GM23338 (cell line): ENCODE data around the gene AGTR1. TPM values are rescaled to one million over a fixed set of nuclear protein-coding genes. Genes with fewer than 3 reads are reported as not detected.

Experiments
- ATAC-seq: fragments of 200-7000 bp; cut with Tn5 transposase; 3 replicates; pipeline ENCODE4 v1.9.1; 2020
- DNase-seq: peaks from one replicate; pipeline ENCODE4 v3.0.0-alpha.2; 2015; ENCODE audit warnings: low spot score
- H2AFZ ChIP-seq: fragments of 200-600 bp; sonication (generic); 2 replicates; pipeline ENCODE4 v1.8.0; 2016; ENCODE audit warnings: antibody characterized with exemption, mild to moderate bottlenecking, moderate library complexity
- H3F3A ChIP-seq: fragments of 200-600 bp; sonication (generic); replicated peaks from 2 replicates; pipeline ENCODE4 v1.8.0; 2017; ENCODE audit warnings: antibody characterized with exemption, mixed run types, low read depth
- H3K27ac ChIP-seq: fragments of 200-600 bp; sonication (generic); 2 replicates; pipeline ENCODE4 v1.6.1; 2016; ENCODE audit warnings: low read depth
- H3K27me3 ChIP-seq: fragments of 200-600 bp; sonication (generic); 2 replicates; pipeline ENCODE4 v1.8.0; 2016; ENCODE audit warnings: mild to moderate bottlenecking, mixed run types, moderate library complexity; ENCODE audit not compliant: insufficient read depth
- H3K36me3 ChIP-seq: fragments of 200-600 bp; sonication (generic); 2 replicates; pipeline ENCODE4 v1.8.0; 2016; ENCODE audit warnings: mild to moderate bottlenecking; ENCODE audit not compliant: insufficient read depth
- H3K4me1 ChIP-seq: fragments of 200-600 bp; sonication (generic); 2 replicates; pipeline ENCODE4 v1.8.0; 2016; ENCODE audit warnings: mild to moderate bottlenecking, moderate library complexity; ENCODE audit not compliant: insufficient read depth
- H3K4me2 ChIP-seq: fragments of 200-600 bp; sonication (generic); 2 replicates; pipeline ENCODE4 v1.7.1; 2017; ENCODE audit warnings: mixed run types
- H3K4me3 ChIP-seq: fragments of 200-600 bp; sonication (generic); 2 replicates; pipeline ENCODE4 v1.6.1; 2016; ENCODE audit warnings: mixed run types
- H3K79me2 ChIP-seq: fragments of 200-600 bp; sonication (generic); replicated peaks from 2 replicates; pipeline ENCODE4 v1.8.0; 2017; ENCODE audit warnings: mild to moderate bottlenecking; ENCODE audit not compliant: insufficient read depth
- H3K9me2 ChIP-seq: fragments of 200-600 bp; sonication (generic); 2 replicates; pipeline ENCODE4 v1.8.0; 2017; ENCODE audit not compliant: insufficient read depth
- H4K20me1 ChIP-seq: fragments of 200-600 bp; sonication (generic); replicated peaks from 2 replicates; pipeline ENCODE4 v1.8.0; 2017; ENCODE audit warnings: mild to moderate bottlenecking; ENCODE audit not compliant: insufficient read depth
- H3K27ac Mint-ChIP-seq: 2 replicates; pipeline ENCODE4 v1.8.0; 2020; ENCODE audit warnings: inconsistent platforms, mild to moderate bottlenecking, moderate library complexity, mixed read lengths
- H3K27me3 Mint-ChIP-seq: 3 replicates; pipeline ENCODE4 v1.8.0; 2022; ENCODE audit warnings: low read depth, mild to moderate bottlenecking, moderate library complexity, mixed read lengths, inconsistent platforms; ENCODE audit not compliant: insufficient read depth, poor library complexity
- H3K36me3 Mint-ChIP-seq: 3 replicates; pipeline ENCODE4 v1.8.0; 2021; ENCODE audit warnings: low read depth, mild to moderate bottlenecking, inconsistent platforms, moderate library complexity, mixed read lengths
- H3K4me1 Mint-ChIP-seq: 3 replicates; pipeline ENCODE4 v1.8.0; 2020; ENCODE audit warnings: mild to moderate bottlenecking, inconsistent platforms, mixed read lengths
- H3K4me3 Mint-ChIP-seq: 3 replicates; pipeline ENCODE4 v1.8.0; 2021; ENCODE audit warnings: moderate library complexity, mild to moderate bottlenecking, inconsistent platforms, mixed read lengths
- H3K9me3 Mint-ChIP-seq: 3 replicates; pipeline ENCODE4 v1.8.0; 2020; ENCODE audit warnings: moderate library complexity, mild to moderate bottlenecking, inconsistent platforms, mixed read lengths
- CREB1 ChIP-seq: fragments of 250-450 bp; sonication (Bioruptor Pico); IDR thresholded peaks from 2 replicates; pipeline ENCODE4 v1.5.0; 2020; ENCODE audit warnings: low read depth, mild to moderate bottlenecking, moderate library complexity
- CTCF ChIP-seq, 2 experiments: fragments of 200-600 bp in 1 of 2; sonication (generic) in 1 of 2; conservative IDR thresholded peaks; 2 replicates each; pipeline versions ENCODE4 v1.5.1 to v1.6.1; 2016 to 2017; ENCODE audit warnings: antibody characterized with exemption in 2 of 2, low read depth in 2 of 2, mild to moderate bottlenecking in 2 of 2, moderate library complexity in 1 of 2
- ETS1 ChIP-seq: IDR thresholded peaks from 2 replicates; pipeline ENCODE4 v1.6.1; 2016; ENCODE audit warnings: antibody characterized with exemption
- EZH2 ChIP-seq: fragments of 200-600 bp; sonication (generic); IDR thresholded peaks from one replicate; pipeline ENCODE4 v1.8.0; 2017; ENCODE audit warnings: antibody characterized with exemption, mild to moderate bottlenecking, low read depth; ENCODE audit not compliant: unreplicated experiment
- EZH2phosphoT487 ChIP-seq: fragments of 200-600 bp; sonication (generic); IDR thresholded peaks from one replicate; pipeline ENCODE4 v1.8.1; 2018; ENCODE audit warnings: antibody characterized with exemption; ENCODE audit not compliant: unreplicated experiment
- JUNB ChIP-seq: IDR thresholded peaks from one replicate; pipeline ENCODE4 v1.6.1; 2016; ENCODE audit warnings: antibody characterized with exemption; ENCODE audit not compliant: unreplicated experiment
- NANOG ChIP-seq: IDR thresholded peaks from 2 replicates; pipeline ENCODE4 v1.6.1; 2016; ENCODE audit warnings: antibody characterized with exemption, borderline replicate concordance
- POLR2AphosphoS5 ChIP-seq: IDR thresholded peaks from 2 replicates; pipeline ENCODE4 v1.6.1; 2016; ENCODE audit warnings: antibody characterized with exemption, low read depth
- REST ChIP-seq: IDR thresholded peaks from one replicate; pipeline ENCODE4 v1.6.1; 2018; ENCODE audit warnings: antibody characterized with exemption; ENCODE audit not compliant: unreplicated experiment
- STAT1 ChIP-seq: IDR thresholded peaks from one replicate; pipeline ENCODE4 v1.6.1; 2016; ENCODE audit warnings: antibody characterized with exemption; ENCODE audit not compliant: unreplicated experiment
- ZNF114 ChIP-seq: fragments of 250-450 bp; sonication (Bioruptor Pico); IDR thresholded peaks from 2 replicates; pipeline ENCODE4 v1.5.0; 2020; ENCODE audit warnings: mild to moderate bottlenecking, moderate library complexity
- ZNF331 ChIP-seq: fragments of 250-450 bp; sonication (Bioruptor Pico); IDR thresholded peaks from 2 replicates; pipeline ENCODE4 v1.5.0; 2020; ENCODE audit warnings: low read depth, mild to moderate bottlenecking, moderate library complexity
- ZNF462 ChIP-seq: fragments of 250-450 bp; sonication (Bioruptor Pico); IDR thresholded peaks from 2 replicates; pipeline ENCODE4 v1.5.0; 2020; ENCODE audit warnings: mild to moderate bottlenecking, moderate library complexity
- polyA plus RNA-seq: library from polyadenylated mRNA; unstranded; fragments of >200 nt; fragmentation: Nextera tagmentation; extraction: Ambion mirVana; gene quantifications from 2 replicates; pipeline ENCODE4 v1.2.1, GENCODE V29; 2016
- total RNA-seq: library from RNA; depleted of rRNA; stranded (reverse); fragments of >200 nt; shearing (Covaris generic); gene quantifications from 2 replicates; pipeline ENCODE4 v1.2.3, GENCODE V29; 2014

Gene AGTR1
- total and polyA plus RNA-seq, 2 experiments from 2014 or later = 0.16 TPM; not detected in 1

GRCh38 chr3:148717885-148718561 lies 20.3 kb downstream of the AGTR1 start:
- H3K27me3 Mint-ChIP-seq = no peaks in the 10 kb centered on the region

More at GRCh38 chr3:148717885-148718561, 20.3 kb downstream of the AGTR1 start:
- Histone ChIP-seq H4K20me1 (no peaks in the 10 kb centered on the region), H3K4me2 (no peak overlapping the region), H3F3A (no peaks in the 10 kb centered on the region), H3K9me2 (no peaks in the 10 kb centered on the region), H3K27me3 (no peaks in the 10 kb centered on the region), H3K27ac (no peak overlapping the region), H2AFZ (no peak overlapping the region), H3K79me2 (no peaks in the 10 kb centered on the region), H3K4me1 (no peaks in the 10 kb centered on the region), H3K4me3 (no peak overlapping the region), H3K36me3 (no peaks in the 10 kb centered on the region)
- peaks cover 12% of the 10 kb centered on the region; the same call in 2 of the 3 replicates for H3K4me1 Mint-ChIP-seq
- DNase-seq (no peak), ATAC-seq (no peak)
- H3K36me3 Mint-ChIP-seq = no peaks in the 10 kb centered on the region
- TF ChIP-seq ZNF462 (CRISPR knock-in tag) (no peak), STAT1 (no peak), ZNF331 (CRISPR knock-in tag) (no peak), EZH2 (no peak), REST (no peak), NANOG (no peak), CTCF (conservative IDR thresholded peaks at IDR 0.05; ENCODE audit: low read depth in 2 of 2) (no peak), CREB1 (CRISPR knock-in tag) (no peak), EZH2phosphoT487 (no peak), JUNB (no peak), ETS1 (no peak), POLR2AphosphoS5 (no peak), ZNF114 (CRISPR knock-in tag) (no peak)
- no peak overlapping the region for H3K27ac Mint-ChIP-seq
- no peaks in the 10 kb centered on the region for H3K9me3 Mint-ChIP-seq
- no peak overlapping the region for H3K4me3 Mint-ChIP-seq
